NCI-H82 treated with DMSO at 0.1 percent for 48 hours (cell line): Measurements from ENCODE around the gene NHERF2.
"Not testable (repeated sequence)": the region's sequence is repeated elsewhere in the genome, so short reads cannot be mapped to it uniquely, and the experiment has no call there.

ENCODE experiments used
- DNase-seq: peaks from one replicate; lab custom pipeline; 2025; ENCODE audit not compliant: unreplicated experiment; lab: John Stamatoyannopoulos, UW

The NHERF2 gene

DNA sequence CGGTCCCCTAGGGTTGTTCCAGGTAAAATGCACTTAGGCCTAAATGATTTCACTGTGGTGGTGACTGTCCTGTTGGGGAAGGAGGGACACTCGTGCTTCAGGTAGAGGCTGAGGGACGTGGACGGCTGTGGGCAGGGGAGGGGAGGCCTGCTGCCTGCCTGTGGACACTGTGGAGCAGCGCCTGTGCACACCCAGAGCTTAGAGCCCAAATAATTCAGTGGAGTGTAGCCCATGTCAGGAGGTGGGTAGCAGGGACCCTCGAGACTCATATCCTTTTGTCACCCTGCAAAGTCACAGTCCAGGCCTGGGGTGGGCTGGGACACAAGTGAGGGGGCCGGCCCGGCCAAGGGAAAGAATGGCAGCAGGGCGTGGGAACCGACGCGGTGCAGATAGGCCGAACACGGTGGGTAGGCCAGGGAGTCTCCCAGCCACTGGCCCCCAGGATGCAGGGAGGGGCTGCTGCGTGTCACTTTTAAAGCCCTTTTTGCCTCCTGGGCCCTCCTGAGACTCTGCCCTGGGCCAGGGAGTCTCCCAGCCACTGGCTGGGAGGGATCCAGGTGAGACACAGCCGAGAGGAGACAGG, 733 bp upstream of the NHERF2 start:
- no peak for DNase-seq

DNA sequence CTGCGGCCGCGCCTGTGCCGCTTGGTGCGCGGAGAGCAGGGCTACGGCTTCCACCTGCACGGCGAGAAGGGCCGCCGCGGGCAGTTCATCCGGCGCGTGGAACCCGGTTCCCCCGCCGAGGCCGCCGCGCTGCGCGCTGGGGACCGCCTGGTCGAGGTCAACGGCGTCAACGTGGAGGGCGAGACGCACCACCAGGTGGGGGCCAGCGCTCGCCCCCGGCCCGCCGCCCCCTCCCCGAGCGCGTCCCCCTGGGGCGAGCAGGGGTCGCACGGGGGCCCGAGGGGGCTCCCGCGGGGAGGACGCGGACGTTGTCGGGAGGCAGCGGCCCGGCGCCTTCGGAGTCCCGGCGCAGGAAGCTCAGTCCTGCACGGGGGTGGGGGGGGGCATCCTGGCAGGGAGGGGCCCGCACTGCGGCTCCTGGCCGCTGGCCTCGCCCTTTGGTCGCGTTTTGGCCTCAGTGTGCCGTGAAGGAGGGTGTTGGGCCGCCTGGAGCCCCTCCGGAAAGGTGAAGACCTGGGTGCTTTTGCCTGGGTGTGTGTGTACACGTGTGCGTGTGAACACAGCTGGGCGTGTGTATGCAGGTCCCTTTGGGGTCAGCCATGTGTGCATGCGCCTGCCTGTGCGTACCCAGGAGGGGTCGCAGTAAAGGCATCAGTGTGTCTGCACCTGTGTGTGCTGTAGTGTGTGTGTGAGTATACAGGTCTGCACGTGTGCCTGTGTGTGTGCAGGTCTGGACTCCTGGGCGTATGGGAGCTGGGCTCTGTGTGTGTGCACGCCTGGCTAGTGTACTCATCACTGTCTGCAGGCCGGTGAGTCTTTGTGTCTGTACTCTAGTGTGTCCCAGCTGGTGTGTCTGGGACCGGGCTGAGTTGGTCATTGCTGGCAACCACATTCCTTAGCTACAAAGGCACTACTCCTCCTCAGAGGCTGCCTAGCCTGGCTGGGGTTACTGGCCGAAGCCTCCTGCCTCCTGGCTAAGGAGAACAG, 615 bp downstream of the NHERF2 start:
- DNase-seq: no peak

DNA sequence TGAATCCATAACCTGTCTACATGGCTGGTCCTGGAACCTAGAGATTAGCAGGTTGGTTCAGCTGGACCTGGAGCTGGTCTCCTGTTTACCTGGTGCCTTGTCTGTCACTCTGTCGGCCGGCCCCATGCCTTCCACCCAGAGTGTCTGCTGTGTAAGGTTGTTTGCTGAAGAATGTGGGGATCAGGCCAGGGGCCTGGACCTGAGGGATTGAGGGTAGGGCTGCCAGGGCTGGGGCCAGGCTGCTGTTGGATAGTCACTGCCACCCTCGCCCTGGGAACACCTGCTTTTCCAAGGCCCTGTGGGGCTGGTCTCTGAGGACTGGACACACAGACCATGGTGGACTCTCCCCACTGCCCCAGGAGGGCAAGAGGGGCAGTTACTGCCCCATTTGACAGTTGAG, 1.4 kb downstream of the NHERF2 start:
- DNase-seq: no peak

- DNase-seq: no peak
Measured at GRCh38 chr16:2028620-2029220, 2.0 kb downstream of the NHERF2 start.

DNA sequence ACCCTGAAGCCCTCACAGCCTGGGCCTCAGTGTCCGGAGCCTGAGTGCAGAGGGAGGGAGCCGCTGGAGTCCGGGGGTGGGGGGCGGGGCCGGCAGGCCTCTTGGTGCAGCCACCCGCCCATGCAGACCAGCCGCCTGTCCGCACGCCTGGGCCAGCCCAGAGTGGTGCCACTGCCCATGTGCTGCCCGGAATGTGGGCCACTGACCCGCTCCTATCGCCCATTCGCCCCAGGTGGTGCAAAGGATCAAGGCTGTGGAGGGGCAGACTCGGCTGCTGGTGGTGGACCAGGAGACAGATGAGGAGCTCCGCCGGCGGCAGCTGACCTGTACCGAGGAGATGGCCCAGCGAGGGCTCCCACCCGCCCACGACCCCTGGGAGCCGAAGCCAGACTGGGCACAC, 2.6 kb downstream of the NHERF2 start:
- no peak for DNase-seq

GRCh38 chr16:2030036-2030435, 3.3 kb downstream of the NHERF2 start:
- no peak for DNase-seq

DNA sequence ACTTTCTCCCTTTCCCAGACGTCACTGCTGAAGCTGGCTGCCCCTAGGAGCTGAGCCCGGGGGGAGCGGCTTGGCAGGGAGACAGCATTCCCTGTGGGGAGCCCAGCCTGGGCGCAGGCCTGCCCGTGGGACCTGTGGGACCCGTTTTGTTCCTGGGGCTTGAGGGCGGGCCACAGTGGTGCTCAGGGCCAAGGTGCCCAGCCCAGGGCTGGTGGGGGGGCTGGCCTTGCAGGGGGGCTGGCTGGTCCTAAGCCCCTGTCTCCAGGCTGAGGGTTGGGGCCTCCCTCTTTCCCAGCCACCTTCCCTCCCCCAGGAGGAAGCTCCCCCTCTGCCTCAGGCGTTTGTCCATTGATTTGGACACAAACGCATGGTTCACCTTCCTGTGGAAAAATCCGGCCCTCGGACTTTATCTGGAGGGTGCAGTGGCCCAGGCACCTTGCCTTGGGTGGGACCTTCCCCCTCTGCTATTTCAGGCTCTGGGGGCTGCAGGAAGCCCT, 4.4 kb downstream of the NHERF2 start:
- DNase-seq: no peak

GRCh38 chr16:2032285-2033056, 5.8 kb downstream of the NHERF2 start:
- DNase-seq: no peak

GRCh38 chr16:2033057-2033908, 6.6 kb downstream of the NHERF2 start:
- no peak for DNase-seq

GRCh38 chr16:2033909-2034695, 7.4 kb downstream of the NHERF2 start:
- not testable (repeated sequence) for DNase-seq

GRCh38 chr16:2034696-2035430, 8.2 kb downstream of the NHERF2 start:
- no peak for DNase-seq

GRCh38 chr16:2035431-2036199, 8.9 kb downstream of the NHERF2 start:
- DNase-seq: no peak

DNA sequence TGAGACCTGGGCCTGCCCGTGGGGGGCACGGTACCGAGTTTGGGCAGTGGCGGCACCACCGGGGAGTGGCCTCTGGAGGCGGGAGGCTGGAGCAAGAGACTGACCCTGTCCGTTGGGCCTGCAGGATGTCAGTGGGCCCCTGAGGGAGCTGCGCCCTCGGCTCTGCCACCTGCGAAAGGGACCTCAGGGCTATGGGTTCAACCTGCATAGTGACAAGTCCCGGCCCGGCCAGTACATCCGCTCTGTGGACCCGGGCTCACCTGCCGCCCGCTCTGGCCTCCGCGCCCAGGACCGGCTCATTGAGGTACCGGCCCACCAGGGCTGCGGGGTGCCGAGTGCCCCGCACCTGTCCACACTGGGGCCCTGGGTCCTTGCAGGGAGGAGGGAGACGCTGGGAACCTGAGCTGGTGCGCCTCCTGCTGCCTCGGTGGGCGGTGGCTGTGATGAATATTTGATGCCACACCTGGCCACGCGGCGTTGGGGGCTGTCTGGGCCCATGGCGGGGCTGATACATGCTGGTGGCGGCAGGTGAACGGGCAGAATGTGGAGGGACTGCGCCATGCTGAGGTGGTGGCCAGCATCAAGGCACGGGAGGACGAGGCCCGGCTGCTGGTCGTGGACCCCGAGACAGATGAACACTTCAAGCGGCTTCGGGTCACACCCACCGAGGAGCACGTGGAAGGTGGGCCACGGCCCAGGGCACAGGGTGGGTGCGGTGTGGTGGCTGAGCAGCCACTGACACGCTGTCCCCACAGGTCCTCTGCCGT, 9.7 kb downstream of the NHERF2 start:
- no peak for DNase-seq

DNA sequence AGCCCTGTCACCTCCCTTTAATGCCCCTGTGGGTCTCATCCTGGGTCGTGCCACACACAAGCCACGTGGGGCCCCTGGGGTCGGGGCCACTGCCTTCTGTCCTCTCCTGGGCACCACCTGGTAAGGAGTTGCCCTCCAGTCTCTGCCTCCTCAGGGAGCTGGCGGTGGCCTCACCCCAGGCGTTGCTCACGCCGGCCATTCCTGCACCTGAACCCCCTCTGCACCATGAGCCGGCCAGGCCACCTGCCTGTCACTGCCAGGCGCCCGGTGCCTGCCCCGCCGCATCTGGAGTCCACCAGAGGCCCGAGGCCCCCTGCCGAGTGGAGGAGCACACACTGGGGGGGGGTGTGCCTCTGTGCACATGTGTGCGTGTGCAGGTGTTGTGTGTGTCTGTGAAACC, 10.4 kb downstream of the NHERF2 start:
- DNase-seq: no peak

- no peak for DNase-seq
Measured at GRCh38 chr16:2037647-2038381, 11.1 kb downstream of the NHERF2 start.

DNA sequence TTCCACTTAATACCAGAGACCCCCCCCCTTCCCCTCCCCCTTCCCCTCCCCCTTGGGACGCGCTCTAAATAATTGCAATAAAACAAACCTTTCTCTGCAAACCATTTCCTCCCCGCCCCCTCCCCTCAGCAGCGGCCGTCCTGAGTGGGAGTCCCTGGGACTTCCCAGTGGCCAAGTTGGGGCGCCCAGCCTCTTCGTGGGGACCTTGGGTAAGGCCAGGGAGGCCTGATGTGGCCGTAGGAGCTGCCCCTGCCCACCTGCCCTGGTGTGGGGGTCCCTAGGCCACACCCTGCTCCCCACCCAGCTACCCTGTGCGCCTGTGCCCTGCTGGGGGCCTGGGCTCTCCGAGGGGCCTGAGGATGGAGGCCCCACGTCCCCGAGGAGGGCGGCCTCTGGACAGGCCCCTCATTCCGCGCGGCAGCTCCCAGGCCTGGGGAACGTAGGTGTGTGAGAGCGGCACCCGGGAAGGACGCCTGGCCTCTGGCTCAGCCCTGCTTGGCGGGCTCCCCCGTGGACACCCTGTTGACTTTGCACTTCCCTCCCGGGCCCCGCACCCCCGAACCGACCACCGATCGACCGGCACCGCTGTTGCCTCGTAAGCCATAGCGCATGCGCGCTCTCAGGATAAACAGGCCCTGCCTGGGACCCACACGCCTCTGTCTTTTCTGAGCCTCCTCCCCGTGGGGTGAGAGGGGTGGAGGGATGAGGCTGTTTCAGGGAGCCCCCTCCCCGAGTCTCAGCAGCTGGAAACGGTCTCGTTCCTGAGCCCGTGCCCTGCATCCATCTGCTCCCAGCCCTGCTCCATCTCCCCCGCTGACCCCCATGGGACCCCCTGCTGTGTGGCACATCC, 11.9 kb downstream of the NHERF2 start:
- no peak for DNase-seq
